Sciatic nerve (tissue), 2 donors: ENCODE results near the gene USP40. TPM values are rescaled to one million over a fixed set of nuclear protein-coding genes. Genes with fewer than 3 reads are reported as not detected.

ENCODE experiments used
- ATAC-seq: fragments of 200-7000 bp; cut with Tn5 transposase; one replicate; pipeline ENCODE4 v1.9.1; 2020; ENCODE audit warnings: mild to moderate bottlenecking, moderate library complexity
- DNase-seq: peaks from one replicate; pipeline ENCODE4 v3.0.0-alpha.2; 2020; ENCODE audit warnings: low spot score
- intact Hi-C: fragments of 100-400 bp; cut with DNase I; formaldehyde crosslinking; loops from one replicate; pipeline ENCODE4 v1.14.2; 2022
- total RNA-seq: library from RNA; stranded (reverse); fragmentation: NEBNext Ultra II Directional; extraction: Animal tissue kit (Norgen Biotek cat#: 25700); gene quantifications from one replicate; pipeline ENCODE4 v1.2.1, GENCODE V29; 2021
- donor health status: DM: no; HTN: no; CAD: no.
- donor health status: DM: no; HTN: no; CAD: no.

The USP40 gene
- total RNA-seq, 1 donor from 2014 or later = 61.0 TPM

- peak; percentile 42 for DNase-seq
- intact Hi-C loops = loop anchor here (5.0 kb wide), 1 partner anchor 1714 kb away; no protein-coding TSS in a partner anchor
- no peak for ATAC-seq
Observed at GRCh38 chr2:233450864-233451575, 115.6 kb downstream of the USP40 start.

- ATAC-seq = no peak
- intact Hi-C loops = loop anchor here (5.0 to 10.0 kb wide), 2 partner anchors 95 to 1713 kb away; partner anchors contain the start of gene DGKD
- peak; percentile 43 for DNase-seq
Observed at GRCh38 chr2:233449921-233450863, 116.4 kb downstream of the USP40 start.

- ATAC-seq (peak; percentile 45), DNase-seq (peak; percentile 69)
- intact Hi-C loops = loop anchor here (10.0 kb wide), 1 partner anchor 94 kb away; the partner anchor contains the start of gene DGKD
Observed at GRCh38 chr2:233449081-233449901, 117.3 kb downstream of the USP40 start.

- ATAC-seq (no peak), DNase-seq (peak; percentile 1)
- intact Hi-C loops = loop anchor here (10.0 kb wide), 1 partner anchor 94 kb away; the partner anchor contains the start of gene DGKD
Observed at GRCh38 chr2:233448575-233448974, 118.0 kb downstream of the USP40 start.

- ATAC-seq = no peak
- DNase-seq = peak; percentile 53
- intact Hi-C loops = loop anchor here (10.0 kb wide), 1 partner anchor 93 kb away; the partner anchor contains the start of gene DGKD
Observed at GRCh38 chr2:233448220-233448559, 118.4 kb downstream of the USP40 start.

- ATAC-seq (no peak), DNase-seq (peak; percentile 53)
- intact Hi-C loops = loop anchor here (10.0 kb wide), 1 partner anchor 93 kb away; the partner anchor contains the start of gene DGKD
Observed at GRCh38 chr2:233447506-233448219, 118.9 kb downstream of the USP40 start.

GRCh38 chr2:233446606-233447305, 119.8 kb downstream of the USP40 start:
- peak; percentile 43 for DNase-seq
- ATAC-seq = no peak
- intact Hi-C loops = loop anchor here (10.0 kb wide), 1 partner anchor 92 kb away; the partner anchor contains the start of gene DGKD

- ATAC-seq = no peak
- peak; percentile 45 for DNase-seq
- intact Hi-C loops = loop anchor here (10.0 kb wide), 1 partner anchor 91 kb away; the partner anchor contains the start of gene DGKD
Observed at GRCh38 chr2:233446121-233446520, 120.5 kb downstream of the USP40 start.

- ATAC-seq = no peak
- intact Hi-C loops = loop anchor here (10.0 kb wide), 1 partner anchor 90 kb away; the partner anchor contains the start of gene DGKD
- peak; percentile 41 for DNase-seq
Observed at GRCh38 chr2:233445152-233445830, 121.3 kb downstream of the USP40 start.

GRCh38 chr2:233444501-233444900, 122.1 kb downstream of the USP40 start:
- intact Hi-C loops = loop anchor here (10.0 kb wide), 1 partner anchor 90 kb away; the partner anchor contains the start of gene DGKD
- ATAC-seq = no peak
- DNase-seq = peak; percentile 45

GRCh38 chr2:233443511-233444183, 122.9 kb downstream of the USP40 start:
- DNase-seq (peak; percentile 89), ATAC-seq (peak; percentile 71)
- intact Hi-C loops = loop anchor here (10.0 kb wide), 1 partner anchor 89 kb away; the partner anchor contains the start of gene DGKD

GRCh38 chr2:233442028-233442310, 124.6 kb downstream of the USP40 start:
- intact Hi-C loops = loop anchor here (10.0 kb wide), 1 partner anchor 87 kb away; the partner anchor contains the start of gene DGKD
- ATAC-seq (no peak), DNase-seq (peak; percentile 22)

- ATAC-seq (no peak), DNase-seq (peak; percentile 45)
- intact Hi-C loops = loop anchor here (10.0 kb wide), 1 partner anchor 87 kb away; the partner anchor contains the start of gene DGKD
Observed at GRCh38 chr2:233441161-233442027, 125.2 kb downstream of the USP40 start.

- intact Hi-C loops = loop anchor here (10.0 kb wide), 1 partner anchor 86 kb away; the partner anchor contains the start of gene DGKD
- no peak for ATAC-seq
Observed at GRCh38 chr2:233440714-233441113, 125.9 kb downstream of the USP40 start.

GRCh38 chr2:233440314-233440713, 126.3 kb downstream of the USP40 start:
- intact Hi-C loops = loop anchor here (10.0 kb wide), 1 partner anchor 86 kb away; the partner anchor contains the start of gene DGKD
- no peak for ATAC-seq
- no peak for DNase-seq

More at GRCh38 chr2:233440714-233441113, 125.9 kb downstream of the USP40 start:
- peak; percentile 35 for DNase-seq
